Stimulated activated CD8-positive, alpha-beta memory T cell treated with anti-CD3 and anti-CD28 coated beads, Interleukin-7, amount 100 ng/mL, for 48 hours (primary cell): Measurements from ENCODE around the gene RNF213.

Experiments
- DNase-seq, 2 donors: peaks; one replicate each; pipeline ENCODE4 v3.0.0-alpha.2; 2020; ENCODE audit warnings: low read depth in 1 of 2; ENCODE audit errors: extremely low read depth in 1 of 2

The RNF213 gene

GRCh38 chr17:80443916-80444643, 183.4 kb downstream of the RNF213 start:
- DNase-seq, result no peak

GRCh38 chr17:80444644-80444979, 184.0 kb downstream of the RNF213 start:
- DNase-seq, result no peak

- no peak for DNase-seq
Observed at GRCh38 chr17:80445007-80445725, 184.5 kb downstream of the RNF213 start.

- DNase-seq, result no peak
Observed at GRCh38 chr17:80445726-80446110, 185.1 kb downstream of the RNF213 start.

- DNase-seq, result no peak
Observed at GRCh38 chr17:80446645-80447405, 186.2 kb downstream of the RNF213 start.

- no peak for DNase-seq
Observed at GRCh38 chr17:80447790-80448189, 187.1 kb downstream of the RNF213 start.
